HEK293T (cell line): ENCODE data around the gene CYP27C1.

ENCODE experiments used
- CTCF ChIA-PET: fragments of 350-600 bp; formaldehyde crosslinking; extraction: SDS; loops from one replicate; lab custom pipeline; 2021; ENCODE audit warnings: antibody characterized with exemption, inconsistent platforms; lab: Yijun Ruan, JAX
- POLR2A ChIA-PET: fragments of 350-600 bp; formaldehyde crosslinking; extraction: SDS; loops from one replicate; lab custom pipeline; 2020; ENCODE audit warnings: antibody characterized with exemption, inconsistent platforms; lab: Yijun Ruan, JAX
- DNase-seq: peaks from one replicate; pipeline ENCODE4 v3.0.0; 2012; ENCODE audit warnings: mixed read lengths; ENCODE audit errors: extremely low spot score
- ARNT ChIP-seq: fragments of 450-650 bp; IDR thresholded peaks from 2 replicates; pipeline ENCODE4 v1.6.1; 2017; ENCODE audit warnings: mild to moderate bottlenecking
- BHLHE40 ChIP-seq: fragments of 450-650 bp; IDR thresholded peaks from 2 replicates; pipeline ENCODE4 v1.6.1; 2016; ENCODE audit warnings: mild to moderate bottlenecking, moderate library complexity, borderline replicate concordance
- CTBP1 ChIP-seq: fragments of 450-650 bp; IDR thresholded peaks from 2 replicates; pipeline ENCODE4 v1.6.1; 2016; ENCODE audit warnings: borderline replicate concordance
- ELF4 ChIP-seq: fragments of 450-650 bp; IDR thresholded peaks from 2 replicates; pipeline ENCODE4 v1.6.1; 2017; ENCODE audit warnings: antibody characterized with exemption
- FOXA1 ChIP-seq: fragments of 450-650 bp; IDR thresholded peaks from 2 replicates; pipeline ENCODE4 v1.6.1; 2016; ENCODE audit warnings: mild to moderate bottlenecking
- FOXK2 ChIP-seq: fragments of 450-650 bp; IDR thresholded peaks from 2 replicates; pipeline ENCODE4 v1.6.1; 2016; ENCODE audit warnings: mild to moderate bottlenecking
- FOXM1 ChIP-seq: fragments of 450-650 bp; IDR thresholded peaks from 2 replicates; pipeline ENCODE4 v1.6.1; 2017; ENCODE audit warnings: mild to moderate bottlenecking, borderline replicate concordance
- HDGF ChIP-seq: fragments of 450-650 bp; IDR thresholded peaks from 2 replicates; pipeline ENCODE4 v1.6.1; 2017; ENCODE audit warnings: antibody characterized with exemption, borderline replicate concordance
- L3MBTL2 ChIP-seq: fragments of 450-650 bp; conservative IDR thresholded peaks from 2 replicates; pipeline ENCODE4 v1.6.1; 2016; ENCODE audit warnings: mild to moderate bottlenecking
- LEF1 ChIP-seq: fragments of 450-650 bp; IDR thresholded peaks from 2 replicates; pipeline ENCODE4 v1.6.1; 2017; ENCODE audit warnings: mild to moderate bottlenecking, borderline replicate concordance
- NFRKB ChIP-seq: fragments of 450-650 bp; IDR thresholded peaks from 2 replicates; pipeline ENCODE4 v1.6.1; 2016; ENCODE audit warnings: mild to moderate bottlenecking, moderate library complexity
- PKNOX1 ChIP-seq: fragments of 450-650 bp; IDR thresholded peaks from 2 replicates; pipeline ENCODE4 v1.6.1; 2016
- SP1 ChIP-seq: fragments of 450-650 bp; IDR thresholded peaks from 2 replicates; pipeline ENCODE4 v1.6.1; 2017
- SUZ12 ChIP-seq: fragments of 450-650 bp; IDR thresholded peaks from 2 replicates; pipeline ENCODE4 v1.6.1; 2016; ENCODE audit warnings: mild to moderate bottlenecking
- TARDBP ChIP-seq: fragments of 450-650 bp; IDR thresholded peaks from 2 replicates; pipeline ENCODE4 v1.6.1; 2016
- ZNF384 ChIP-seq: fragments of 450-650 bp; IDR thresholded peaks from 2 replicates; pipeline ENCODE4 v1.6.1; 2016

Gene CYP27C1, protein sequence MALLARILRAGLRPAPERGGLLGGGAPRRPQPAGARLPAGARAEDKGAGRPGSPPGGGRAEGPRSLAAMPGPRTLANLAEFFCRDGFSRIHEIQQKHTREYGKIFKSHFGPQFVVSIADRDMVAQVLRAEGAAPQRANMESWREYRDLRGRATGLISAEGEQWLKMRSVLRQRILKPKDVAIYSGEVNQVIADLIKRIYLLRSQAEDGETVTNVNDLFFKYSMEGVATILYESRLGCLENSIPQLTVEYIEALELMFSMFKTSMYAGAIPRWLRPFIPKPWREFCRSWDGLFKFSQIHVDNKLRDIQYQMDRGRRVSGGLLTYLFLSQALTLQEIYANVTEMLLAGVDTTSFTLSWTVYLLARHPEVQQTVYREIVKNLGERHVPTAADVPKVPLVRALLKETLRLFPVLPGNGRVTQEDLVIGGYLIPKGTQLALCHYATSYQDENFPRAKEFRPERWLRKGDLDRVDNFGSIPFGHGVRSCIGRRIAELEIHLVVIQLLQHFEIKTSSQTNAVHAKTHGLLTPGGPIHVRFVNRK

GRCh38 chr2:127220102-127220767 lies at the start of gene CYP27C1:
Gene CYP27C1, minus strand, starts transcription at chr2:127220299. Its CDS starts 29 bp downstream, at chr2:127220270.
- no peak for TF ChIP-seq ARNT
- TF ChIP-seq SUZ12 = no peak
- no peak for TF ChIP-seq HDGF
- no peak for TF ChIP-seq TARDBP
- DNase-seq = peak; percentile 50
- POLR2A ChIA-PET = interaction anchor here (1.5 kb wide), 1 partner anchor 74 kb away, joined by 3 read pairs; no protein-coding TSS in a partner anchor
- CTCF ChIA-PET = no interaction called here

GRCh38 chr2:127261804-127262406 lies 41.8 kb upstream of the CYP27C1 start:
- TF ChIP-seq ZNF384 (no peak), FOXA1 (no peak), FOXM1 (no peak), ARNT (no peak), SUZ12 (no peak), L3MBTL2 (no peak), SP1 (no peak), NFRKB (no peak), BHLHE40 (no peak), FOXK2 (no peak), CTBP1 (no peak), PKNOX1 (no peak), ELF4 (no peak), TARDBP (no peak), HDGF (no peak), LEF1 (no peak)
- CTCF ChIA-PET = interaction anchor here (1.2 kb wide), 1 partner anchor 64 kb away, joined by 3 read pairs; no protein-coding TSS in a partner anchor
- POLR2A ChIA-PET = no interaction called here
- no peak for DNase-seq

- no peak for DNase-seq
- TF ChIP-seq ZNF384 (no peak), NFRKB (no peak), ARNT (no peak), L3MBTL2 (no peak), ELF4 (no peak)
- POLR2A ChIA-PET = no interaction called here
- CTCF ChIA-PET = no interaction called here
Measured at GRCh38 chr2:127259355-127259754, 39.3 kb upstream of the CYP27C1 start.

DNA sequence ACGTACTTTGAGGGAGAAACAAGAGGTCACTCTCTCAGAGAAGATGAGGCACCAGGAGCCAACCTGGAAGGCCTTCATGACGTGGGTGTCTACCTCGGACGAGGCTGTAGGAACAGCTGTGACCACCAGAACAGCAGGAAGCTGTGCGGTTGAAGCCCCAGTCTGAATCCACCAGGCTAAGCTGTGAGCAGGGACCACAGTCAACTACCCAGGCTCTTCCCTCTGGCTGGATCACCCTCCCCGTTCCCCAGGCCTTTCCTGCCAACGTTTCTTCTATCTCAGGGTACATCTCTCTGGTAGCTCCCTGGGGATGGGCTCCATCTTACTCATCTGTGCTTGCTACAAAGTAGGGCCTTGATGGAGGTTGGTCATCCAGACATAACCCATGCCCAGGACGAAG lies 36.8 kb upstream of the CYP27C1 start:
- no peak for DNase-seq
- CTCF ChIA-PET = no interaction called here
- POLR2A ChIA-PET = no interaction called here
- no peak for TF ChIP-seq PKNOX1
- no peak for TF ChIP-seq NFRKB
- no peak for TF ChIP-seq ZNF384
- TF ChIP-seq SP1 = no peak
- no peak for TF ChIP-seq CTBP1
- TF ChIP-seq LEF1 = no peak
- no peak for TF ChIP-seq FOXA1
- TF ChIP-seq SUZ12 = no peak
- no peak for TF ChIP-seq TARDBP

DNA sequence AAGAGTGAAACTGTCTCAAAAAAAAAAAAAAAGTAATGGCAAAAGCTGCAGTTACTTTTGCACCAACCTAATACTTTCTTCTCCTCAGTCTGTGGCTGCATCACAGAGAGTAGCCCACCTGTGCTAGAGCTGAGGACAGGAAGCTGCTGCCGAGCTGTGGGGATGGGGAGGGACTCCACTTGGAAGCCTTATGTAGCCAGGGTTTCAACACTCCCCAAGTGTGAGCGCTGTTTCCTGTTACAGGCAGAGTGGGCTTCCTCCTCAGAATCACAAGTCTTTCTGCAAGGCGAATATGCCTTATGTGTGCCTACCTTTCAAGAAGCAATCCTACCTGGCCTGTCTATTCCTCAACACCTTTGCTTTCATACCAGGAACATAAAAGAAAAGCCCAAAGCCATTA lies 36.3 kb upstream of the CYP27C1 start:
- CTCF ChIA-PET = no interaction called here
- DNase-seq = no peak
- TF ChIP-seq LEF1 (no peak), BHLHE40 (no peak), FOXK2 (no peak), NFRKB (no peak)
- POLR2A ChIA-PET = no interaction called here

- TF ChIP-seq FOXK2 (no peak), L3MBTL2 (no peak), ARNT (no peak), SUZ12 (no peak), BHLHE40 (no peak), FOXA1 (no peak), ELF4 (no peak), PKNOX1 (no peak), CTBP1 (no peak), ZNF384 (no peak)
- no peak for DNase-seq
- ChIA-PET CTCF (no interaction called here), POLR2A (no interaction called here)
Measured at GRCh38 chr2:127255721-127256120, 35.6 kb upstream of the CYP27C1 start.
